Left hindlimb (tissue), 1 donor: ENCODE data around the gene CLEC17A.
A peak's percentile ranks its signal among the peaks of the same experiment; 100 is the strongest.
"Not testable (repeated sequence)": the region's sequence is repeated elsewhere in the genome, so short reads cannot be mapped to it uniquely, and the experiment has no call there.

ENCODE experiments used
- DNase-seq: peaks from one replicate; pipeline ENCODE4 v3.0.0-alpha.2; 2018

CLEC17A gene

GRCh38 chr19:14559916-14560775 is 22.7 kb upstream of the CLEC17A start:
- peak; percentile 39 for DNase-seq

- DNase-seq: peak; percentile 31
Observed at GRCh38 chr19:14560776-14561108, 22.1 kb upstream of the CLEC17A start.

DNA sequence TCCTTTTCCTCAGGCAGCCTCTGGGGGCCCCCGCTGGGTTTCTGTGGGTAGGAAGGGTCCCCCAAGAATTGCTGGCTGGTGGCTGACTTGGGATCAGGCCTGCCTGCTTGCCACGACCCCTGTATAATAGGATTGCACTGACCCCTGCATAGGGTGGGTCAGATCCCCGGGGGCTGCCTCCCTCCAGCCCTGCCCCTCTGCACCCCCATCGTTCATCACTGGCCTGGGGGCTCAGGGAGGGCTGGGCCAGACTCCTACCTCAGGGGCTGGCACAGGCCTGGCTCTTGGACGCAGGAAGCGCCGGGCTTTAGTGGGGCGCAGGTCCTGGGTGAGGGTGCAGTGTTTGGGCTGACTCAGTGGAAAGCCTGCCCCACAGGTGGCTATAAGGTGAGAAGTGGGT is 21.6 kb upstream of the CLEC17A start:
- DNase-seq: no peak

DNA sequence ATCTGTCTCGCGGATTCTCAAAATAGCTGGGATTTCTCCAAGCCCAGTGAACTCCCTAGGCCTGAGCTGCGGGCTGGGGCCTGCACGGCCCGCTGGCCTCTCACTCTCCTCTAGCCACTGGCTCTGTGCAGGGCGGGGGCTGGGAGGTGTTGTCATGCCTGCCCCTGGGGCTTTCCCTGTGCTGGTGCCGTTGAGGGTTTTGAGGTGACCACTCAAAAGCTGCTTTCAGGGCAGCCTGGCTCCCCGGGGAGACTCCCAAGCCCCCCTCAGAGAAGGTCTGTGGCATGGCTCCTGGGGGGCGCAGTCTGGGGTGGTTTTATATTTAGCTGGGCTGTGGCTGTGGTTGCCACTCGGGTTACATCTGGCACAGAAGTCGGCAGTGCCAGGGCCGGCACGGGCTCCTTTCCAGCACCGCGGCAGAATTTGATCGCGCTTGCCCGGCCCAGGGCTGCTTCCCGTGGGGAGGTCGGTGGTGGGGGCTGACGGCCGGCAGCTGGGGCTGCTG is 21.0 kb upstream of the CLEC17A start:
- DNase-seq: peak; percentile 74

DNA sequence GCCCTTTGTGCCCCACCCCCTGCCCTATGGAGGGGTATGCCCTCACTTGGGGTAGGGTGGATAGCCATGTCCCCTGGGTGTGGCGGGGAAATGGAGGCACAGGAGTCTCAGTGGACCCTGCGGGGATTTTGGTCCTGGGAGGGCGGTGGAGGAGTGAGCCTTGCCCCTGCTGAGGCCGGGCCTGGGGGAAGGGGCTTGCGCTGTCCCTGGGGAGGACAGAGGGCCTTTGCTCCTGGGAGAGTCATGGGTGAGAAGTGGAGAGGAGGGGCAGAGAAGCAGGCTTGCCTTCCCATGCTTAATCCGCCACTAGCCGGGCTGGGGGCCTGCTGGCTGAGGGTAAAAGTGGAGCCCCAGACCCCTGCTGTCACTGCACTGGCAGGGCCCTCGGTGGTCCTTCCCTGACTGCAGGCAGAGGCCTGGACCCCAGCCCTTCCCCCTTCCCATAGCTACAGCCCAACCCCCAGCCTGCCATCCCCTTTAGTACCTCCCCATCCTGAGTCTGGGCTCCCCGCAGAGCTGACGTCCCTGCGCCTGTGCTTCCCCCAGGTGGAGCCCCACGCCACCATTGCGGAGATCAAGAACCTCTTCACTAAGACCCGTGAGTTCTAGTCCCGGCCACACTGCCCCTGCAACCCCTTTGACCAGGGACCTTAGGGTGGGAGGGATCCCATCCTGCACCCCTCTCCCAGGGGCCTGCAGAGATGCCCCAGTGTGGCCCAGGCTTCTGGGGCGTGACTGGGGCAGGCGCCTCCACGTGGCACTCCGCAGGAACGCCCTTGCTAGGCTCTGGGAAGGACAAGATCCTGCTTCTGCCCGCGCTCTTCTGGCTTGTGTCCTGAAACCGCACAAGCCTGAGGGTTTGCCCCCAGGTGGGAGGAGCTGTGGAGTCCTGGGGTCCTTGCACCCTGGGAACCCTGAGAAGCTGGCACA is 20.0 kb upstream of the CLEC17A start:
- peak; percentile 23 for DNase-seq

DNA sequence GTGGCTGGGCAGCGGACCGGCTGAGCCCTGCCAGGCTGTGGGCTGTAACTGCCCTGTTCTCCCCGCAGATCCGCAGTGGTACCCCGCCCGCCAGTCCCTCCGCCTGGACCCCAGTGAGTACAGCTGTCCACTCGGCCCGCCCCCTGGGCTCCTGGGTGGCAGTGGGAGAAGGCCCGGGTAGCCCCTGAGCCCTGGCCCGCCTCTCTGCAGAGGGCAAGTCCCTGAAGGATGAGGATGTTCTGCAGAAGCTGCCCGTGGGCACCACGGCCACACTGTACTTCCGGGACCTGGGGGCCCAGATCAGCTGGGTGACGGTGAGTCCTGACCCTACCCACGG is 19.3 kb upstream of the CLEC17A start:
- no peak for DNase-seq

GRCh38 chr19:14563989-14564651 is 18.8 kb upstream of the CLEC17A start:
- DNase-seq: no peak

DNA sequence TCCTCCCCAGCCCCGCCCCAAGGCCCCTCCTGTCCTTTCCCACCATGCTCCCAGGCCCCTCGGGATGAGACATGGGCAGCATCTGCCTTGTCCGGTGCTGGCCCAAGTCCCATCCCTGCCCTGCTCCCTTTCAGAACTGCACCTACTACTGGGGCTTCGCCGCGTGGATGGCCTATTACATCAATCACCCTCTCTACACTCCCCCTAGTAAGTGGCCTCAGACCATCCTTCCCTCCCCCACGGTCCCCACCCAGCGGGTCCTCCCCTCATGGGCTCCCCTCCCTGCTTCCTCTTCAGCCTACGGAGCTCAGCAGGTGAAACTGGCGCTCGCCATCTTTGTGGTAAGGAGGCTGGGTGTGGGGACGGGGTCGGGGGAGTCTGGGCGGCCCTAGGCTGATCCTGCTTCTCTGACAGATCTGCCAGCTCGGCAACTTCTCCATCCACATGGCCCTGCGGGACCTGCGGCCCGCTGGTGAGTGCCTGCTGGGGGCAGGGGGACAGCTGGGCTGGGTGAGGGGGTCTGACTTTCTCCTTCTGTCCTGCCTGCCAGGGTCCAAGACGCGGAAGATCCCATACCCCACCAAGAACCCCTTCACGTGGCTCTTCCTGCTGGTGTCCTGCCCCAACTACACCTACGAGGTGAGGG is 18.1 kb upstream of the CLEC17A start:
- DNase-seq: not testable (repeated sequence)

DNA sequence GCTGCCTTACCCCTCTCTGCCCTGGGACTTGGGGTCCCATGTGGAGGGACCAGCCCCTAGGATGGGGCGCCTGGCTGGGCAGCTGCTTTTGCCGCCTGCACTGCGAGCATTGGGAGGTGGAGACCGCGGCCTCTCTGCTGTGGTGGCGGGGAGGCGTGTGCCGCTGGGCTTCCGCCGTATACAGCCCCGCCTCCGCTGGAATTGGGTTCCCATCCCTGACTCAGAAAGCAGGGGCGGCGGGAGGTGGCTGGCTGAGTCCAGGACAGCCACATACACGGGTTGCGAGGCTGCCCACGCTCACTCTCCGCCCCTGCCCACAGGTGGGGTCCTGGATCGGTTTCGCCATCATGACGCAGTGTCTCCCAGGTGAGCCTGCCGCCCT is 17.6 kb upstream of the CLEC17A start:
- DNase-seq: no peak

DNA sequence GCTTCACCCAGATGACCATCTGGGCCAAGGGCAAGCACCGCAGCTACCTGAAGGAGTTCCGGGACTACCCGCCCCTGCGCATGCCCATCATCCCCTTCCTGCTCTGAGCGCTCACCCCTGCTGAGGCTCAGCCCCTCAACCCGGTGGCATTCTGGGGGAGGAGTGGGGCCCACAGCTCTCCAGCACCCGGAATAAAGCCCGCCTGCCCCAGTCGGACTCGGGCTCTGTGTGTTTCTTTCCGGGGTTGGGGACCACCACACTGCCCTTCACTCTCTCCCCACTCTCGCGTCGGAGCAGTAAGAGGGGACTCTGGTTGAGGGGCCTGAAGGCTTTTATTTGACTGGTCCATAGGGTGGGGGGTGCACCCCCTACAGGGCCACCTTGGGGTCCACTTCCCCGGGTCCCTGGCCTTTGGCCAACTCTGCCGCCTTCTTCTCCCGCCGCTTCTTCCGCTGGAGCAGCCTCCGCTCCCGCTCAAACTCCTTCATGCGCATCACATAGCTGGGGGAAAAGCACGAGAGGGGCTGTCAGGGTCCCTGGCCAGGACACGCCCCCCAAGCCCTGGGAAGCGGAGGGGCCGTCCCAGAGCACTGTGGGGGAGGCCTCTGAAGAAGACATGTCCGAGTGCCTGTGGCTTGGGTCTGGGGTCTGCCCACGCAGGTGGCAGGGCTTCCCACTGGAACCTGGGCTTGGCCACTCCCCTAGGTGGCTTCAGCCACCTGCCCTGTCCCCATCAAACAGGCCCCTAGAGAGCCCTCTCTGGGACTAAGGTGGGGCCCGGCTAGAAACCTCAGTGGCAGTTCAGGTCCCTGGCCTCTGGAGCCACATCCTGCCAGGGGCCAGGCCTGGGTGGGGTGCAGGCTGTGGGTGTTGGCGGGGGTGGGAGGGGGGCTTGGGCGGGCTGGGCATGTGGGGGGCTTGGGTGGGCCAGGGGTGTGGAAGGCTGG is 16.8 kb upstream of the CLEC17A start:
- no peak for DNase-seq

GRCh38 chr19:14566712-14567077 is 16.2 kb upstream of the CLEC17A start:
- no peak for DNase-seq

DNA sequence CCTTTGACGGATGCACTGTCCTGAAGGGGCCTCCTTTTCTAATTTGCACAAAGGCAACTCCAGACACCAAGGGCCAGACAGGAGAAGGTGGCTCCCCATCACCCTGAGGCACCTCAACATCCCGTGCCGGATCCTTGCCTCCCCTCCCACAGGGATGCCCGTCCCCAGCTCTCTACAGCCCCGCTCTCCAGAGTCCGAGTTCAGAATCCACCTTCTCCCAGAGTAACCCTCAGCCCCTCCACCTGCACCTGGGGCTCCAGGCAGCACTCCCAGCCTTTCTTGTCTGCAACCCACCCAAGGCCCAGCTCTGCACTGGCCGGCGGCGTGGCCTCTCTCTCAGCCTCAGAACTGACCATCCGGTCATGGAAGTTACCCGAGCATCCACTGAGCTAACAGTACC is 15.8 kb upstream of the CLEC17A start:
- no peak for DNase-seq

- DNase-seq: no peak
Observed at GRCh38 chr19:14570864-14571527, 11.9 kb upstream of the CLEC17A start.

- peak; percentile 93 for DNase-seq
Observed at GRCh38 chr19:14571695-14572490, 11.0 kb upstream of the CLEC17A start, which contains the start of gene NDUFB7. Gene NDUFB7, minus strand, starts transcription at chr19:14572066. Its CDS starts 66 bp downstream, at chr19:14572000.

GRCh38 chr19:14575428-14575980 is 7.4 kb upstream of the CLEC17A start:
- DNase-seq: no peak

GRCh38 chr19:14576363-14576762 is 6.5 kb upstream of the CLEC17A start:
- DNase-seq: no peak

DNA sequence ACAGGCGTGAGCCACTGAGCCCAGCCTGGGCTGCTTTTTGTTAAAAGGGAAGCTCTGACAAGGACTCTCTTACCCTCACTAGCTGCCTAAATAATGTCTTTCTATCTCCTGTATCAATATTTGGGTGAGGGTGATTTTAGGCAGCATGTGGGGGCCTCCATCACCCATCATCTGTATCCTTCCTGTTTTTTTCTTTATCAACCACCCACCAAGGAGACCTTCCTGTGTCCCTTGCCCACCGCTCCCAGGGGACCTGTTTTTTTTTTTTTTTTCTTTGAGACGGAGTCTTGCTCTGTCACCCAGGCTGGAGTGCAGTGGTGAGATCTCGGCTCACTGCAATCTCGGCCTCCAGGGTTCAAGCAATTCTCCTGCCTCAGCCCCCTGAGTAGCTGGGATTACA is 5.6 kb upstream of the CLEC17A start:
- no peak for DNase-seq

DNA sequence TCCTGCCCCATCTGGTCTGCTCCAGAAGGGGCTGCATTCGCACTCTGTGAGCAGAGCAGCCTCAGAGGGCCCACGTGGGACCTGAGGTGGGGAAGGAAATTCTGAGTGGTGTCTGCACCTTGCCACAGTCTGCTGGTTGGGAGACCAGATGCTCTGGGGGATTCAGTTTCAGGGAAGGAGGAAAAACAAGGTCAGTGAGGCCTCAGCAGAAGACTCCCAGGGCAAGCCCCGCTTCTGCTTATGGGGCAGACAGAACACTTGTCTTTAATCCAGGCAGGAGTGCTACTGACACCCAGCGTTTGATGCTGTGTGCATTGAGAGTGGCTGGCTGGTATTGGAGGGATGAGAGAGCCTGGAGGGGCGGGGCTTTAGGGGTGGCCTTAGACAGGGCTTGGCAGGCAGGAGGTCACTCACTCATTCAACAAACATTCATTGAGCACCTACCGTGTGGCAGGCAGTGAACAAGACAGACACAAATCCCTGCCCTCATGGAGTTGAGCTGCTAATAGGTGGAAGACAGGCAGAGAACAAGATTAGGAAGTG is 4.9 kb upstream of the CLEC17A start:
- DNase-seq: no peak

DNA sequence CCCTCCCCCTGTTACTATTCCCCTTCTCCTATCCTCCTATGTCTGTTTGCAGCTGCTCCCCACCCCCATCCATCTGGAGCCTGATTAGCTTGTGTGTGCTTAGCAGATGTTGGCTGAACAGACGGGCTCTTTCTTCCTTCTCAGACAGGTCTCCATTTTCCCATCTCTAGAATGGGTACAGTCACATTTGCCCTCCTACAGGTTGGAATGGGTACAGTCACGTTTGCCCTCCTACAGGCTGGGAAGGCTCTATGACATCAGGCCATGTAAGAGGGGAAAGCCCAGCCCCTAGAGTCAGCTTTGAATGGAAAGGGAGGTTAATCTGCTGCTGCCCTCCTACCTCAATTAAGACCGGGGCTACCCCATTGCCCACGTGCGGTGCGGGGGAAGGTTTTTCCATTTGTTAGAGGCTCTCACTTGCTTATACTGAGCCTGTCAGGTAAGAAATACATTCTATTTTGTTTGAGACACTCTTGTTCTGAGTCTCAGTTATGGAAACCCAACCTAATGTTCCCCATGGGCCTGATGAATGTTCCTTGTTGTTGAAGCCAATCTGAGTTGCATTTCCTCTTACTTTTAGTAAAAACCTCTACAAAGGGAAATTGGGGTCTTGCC is 2.2 kb upstream of the CLEC17A start:
- DNase-seq: no peak
